ENCODE measurements around the gene POP5.

POP5 gene

DNA sequence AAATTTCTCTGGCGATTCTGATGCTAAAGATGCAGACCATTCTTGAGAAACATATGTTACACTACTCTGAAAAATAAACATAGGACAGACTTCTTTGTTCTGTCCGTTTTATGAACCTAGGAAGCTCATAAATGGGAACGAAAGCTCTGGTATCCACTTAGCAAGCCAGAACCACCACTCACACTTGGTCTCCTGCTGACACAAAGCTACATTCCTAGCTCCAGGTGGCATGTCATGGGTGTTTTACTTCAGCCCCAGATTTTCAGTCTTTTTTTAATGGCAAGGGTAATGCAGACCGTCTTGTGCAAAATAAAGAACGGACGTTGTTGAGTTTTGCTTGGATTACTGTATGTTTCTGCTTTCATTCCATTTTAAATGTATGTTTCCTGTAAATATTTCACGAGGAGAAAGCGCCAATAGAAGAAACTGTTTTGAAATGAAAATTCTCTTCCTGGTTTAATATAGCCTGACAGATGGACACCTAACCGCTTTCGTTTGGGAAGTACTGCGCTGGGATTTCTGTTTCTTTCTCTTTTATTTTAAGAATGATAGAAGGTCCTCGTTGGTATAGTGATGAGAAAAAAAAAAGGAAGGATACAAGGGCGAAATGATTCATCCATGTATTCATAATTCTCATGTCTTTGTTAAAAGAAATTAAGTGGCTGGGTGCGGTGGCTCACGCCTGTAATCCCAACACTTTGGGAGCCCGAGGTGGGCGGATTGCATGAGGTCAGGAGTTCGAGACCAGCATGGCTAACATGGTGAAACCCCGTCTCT lies 51.4 kb downstream of the POP5 start:
- peak; percentile 39 to 41 for DNase-seq (ENCODE audit: low read depth in 2 of 2)
- H3K4me3 ChIP-seq (replicated peaks in 1 of 2; ENCODE audit: low read depth in 2 of 2, low read length in 2 of 2), result no peak overlapping the region
- TF ChIP-seq, protein P1, sequence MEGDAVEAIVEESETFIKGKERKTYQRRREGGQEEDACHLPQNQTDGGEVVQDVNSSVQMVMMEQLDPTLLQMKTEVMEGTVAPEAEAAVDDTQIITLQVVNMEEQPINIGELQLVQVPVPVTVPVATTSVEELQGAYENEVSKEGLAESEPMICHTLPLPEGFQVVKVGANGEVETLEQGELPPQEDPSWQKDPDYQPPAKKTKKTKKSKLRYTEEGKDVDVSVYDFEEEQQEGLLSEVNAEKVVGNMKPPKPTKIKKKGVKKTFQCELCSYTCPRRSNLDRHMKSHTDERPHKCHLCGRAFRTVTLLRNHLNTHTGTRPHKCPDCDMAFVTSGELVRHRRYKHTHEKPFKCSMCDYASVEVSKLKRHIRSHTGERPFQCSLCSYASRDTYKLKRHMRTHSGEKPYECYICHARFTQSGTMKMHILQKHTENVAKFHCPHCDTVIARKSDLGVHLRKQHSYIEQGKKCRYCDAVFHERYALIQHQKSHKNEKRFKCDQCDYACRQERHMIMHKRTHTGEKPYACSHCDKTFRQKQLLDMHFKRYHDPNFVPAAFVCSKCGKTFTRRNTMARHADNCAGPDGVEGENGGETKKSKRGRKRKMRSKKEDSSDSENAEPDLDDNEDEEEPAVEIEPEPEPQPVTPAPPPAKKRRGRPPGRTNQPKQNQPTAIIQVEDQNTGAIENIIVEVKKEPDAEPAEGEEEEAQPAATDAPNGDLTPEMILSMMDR (IDR thresholded peaks at IDR 0.05; ENCODE audit: low read depth, low read length), result no peak

DNA sequence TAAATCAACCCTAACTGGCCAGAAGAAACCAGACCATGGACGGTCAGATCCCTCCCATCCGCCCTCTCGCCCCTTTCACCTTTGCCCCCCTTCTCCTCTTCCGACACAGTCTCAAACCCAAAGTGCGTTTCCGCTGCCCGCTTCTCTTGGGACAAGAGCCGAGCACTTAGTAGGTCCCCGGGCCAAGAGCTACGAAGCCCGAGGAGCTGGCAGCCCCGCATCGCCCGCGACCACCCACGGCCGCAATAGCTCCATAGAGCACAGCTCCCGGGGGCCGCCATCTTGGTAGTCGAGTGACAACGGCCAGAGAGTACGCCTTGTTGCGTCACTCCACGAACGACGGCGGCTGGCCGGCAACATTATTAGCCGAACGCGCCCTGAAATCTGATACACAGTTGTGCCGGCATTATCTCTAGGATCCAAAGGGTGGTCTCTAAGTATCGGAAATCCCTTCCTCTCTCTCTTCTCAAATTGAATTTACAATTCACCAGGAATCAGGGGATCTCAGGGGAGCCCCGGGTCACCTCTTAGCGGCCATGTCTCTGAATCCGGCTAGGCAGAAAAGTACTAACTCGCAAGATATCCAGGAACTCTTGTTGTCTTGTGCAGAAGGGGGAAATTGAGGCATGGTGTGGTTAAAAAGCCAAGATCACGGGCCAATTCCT lies 52.2 kb downstream of the POP5 start, which contains the start of gene COQ5:
Gene COQ5 (minus strand): TSS at position 298 of the 665 bp plus-strand sequence. CDS start 17 bp downstream, at position 281.
- DNase-seq (ENCODE audit: low read depth in 2 of 2), result peak; percentile 86 to 87
- peak within 1 kb of the TSS; percentile 79 to 89 for H3K4me3 ChIP-seq (replicated peaks in 1 of 2; ENCODE audit: low read depth in 2 of 2, low read length in 2 of 2)
- TF ChIP-seq, protein P1 (IDR thresholded peaks at IDR 0.05; ENCODE audit: low read depth, low read length), result no peak

Measured in cardiac fibroblast (primary cell).